DOHH2 (cell line): ENCODE results near the gene KIF1C.

Source experiments
- H3F3A ChIP-seq: fragments of 200-600 bp; sonication (generic), shearing (Covaris generic); 2 replicates; pipeline ENCODE4 v1.6.0; 2016; ENCODE audit warnings: antibody characterized with exemption, mild to moderate bottlenecking; ENCODE audit not compliant: control insufficient read depth, insufficient read depth
- H3K27ac ChIP-seq: fragments of 200-600 bp; sonication (generic); 2 replicates; pipeline ENCODE4 v1.5.1; 2014; ENCODE audit warnings: low read depth, mild to moderate bottlenecking, low read length, moderate library complexity
- H3K27me3 ChIP-seq: fragments of 200-600 bp; sonication (generic); 2 replicates; pipeline ENCODE4 v1.6.1; 2014; ENCODE audit warnings: mild to moderate bottlenecking, low read length, mixed read lengths; ENCODE audit not compliant: control insufficient read depth
- H3K36me3 ChIP-seq: fragments of 200-600 bp; sonication (generic); 2 replicates; pipeline ENCODE4 v1.6.1; 2014; ENCODE audit warnings: mild to moderate bottlenecking, low read length, moderate library complexity, mixed read lengths; ENCODE audit not compliant: control insufficient read depth
- H3K4me1 ChIP-seq: fragments of 200-600 bp; sonication (generic); 2 replicates; pipeline ENCODE4 v1.6.1; 2014; ENCODE audit warnings: mild to moderate bottlenecking, low read length, mixed read lengths; ENCODE audit not compliant: control insufficient read depth
- H3K4me2 ChIP-seq: fragments of 200-600 bp; sonication (generic); 2 replicates; pipeline ENCODE4 v1.6.0; 2014; ENCODE audit warnings: mild to moderate bottlenecking, low read length, moderate library complexity
- H3K4me3 ChIP-seq: fragments of 200-600 bp; sonication (generic); 2 replicates; pipeline ENCODE4 v1.5.1; 2014; ENCODE audit warnings: mild to moderate bottlenecking, low read length, mixed read lengths
- H3K79me2 ChIP-seq: fragments of 200-600 bp; sonication (generic); 2 replicates; pipeline ENCODE4 v1.6.1; 2014; ENCODE audit warnings: mild to moderate bottlenecking, low read length, mixed read lengths; ENCODE audit not compliant: control insufficient read depth
- H3K9me2 ChIP-seq: fragments of 200-600 bp; sonication (generic); replicated peaks from 2 replicates; pipeline ENCODE4 v1.6.1; 2014; ENCODE audit warnings: mild to moderate bottlenecking, low read length, mixed read lengths; ENCODE audit not compliant: control insufficient read depth
- H3K9me3 ChIP-seq: fragments of 200-600 bp; sonication (generic); 2 replicates; pipeline ENCODE4 v1.6.1; 2014; ENCODE audit warnings: antibody characterized with exemption, low read length, mixed read lengths; ENCODE audit not compliant: control insufficient read depth, insufficient read depth
- H4K20me1 ChIP-seq: fragments of 200-600 bp; sonication (generic); 2 replicates; pipeline ENCODE4 v1.6.0; 2014; ENCODE audit warnings: low read depth, mild to moderate bottlenecking, antibody characterized with exemption, low read length, moderate library complexity; ENCODE audit not compliant: control insufficient read depth, insufficient read depth
- CTCF ChIP-seq: fragments of 200-600 bp; sonication (generic); IDR thresholded peaks from one replicate; pipeline ENCODE4 v1.5.1; 2014; ENCODE audit warnings: antibody characterized with exemption, mild to moderate bottlenecking, low read depth, low read length; ENCODE audit not compliant: poor library complexity, severe bottlenecking
- EZH2phosphoT487 ChIP-seq: fragments of 200-600 bp; sonication (generic); IDR thresholded peaks from 2 replicates; pipeline ENCODE4 v1.6.1; 2017; ENCODE audit warnings: borderline replicate concordance, mild to moderate bottlenecking, antibody characterized with exemption, low read length, moderate library complexity, mixed read lengths

The KIF1C gene

GRCh38 chr17:5042157-5043022 lies 44.6 kb downstream of the KIF1C start:
- Histone ChIP-seq H3K27ac (no peak overlapping the region), H3K36me3 (no peaks in the 10 kb centered on the region), H3K4me2 (peak overlapping the region; percentile 14; the same call in 1 of the 2 replicates), H3K9me2 (no peaks in the 10 kb centered on the region), H3K9me3 (no peaks in the 10 kb centered on the region), H3K79me2 (no peaks in the 10 kb centered on the region), H3K4me3 (no peak overlapping the region), H4K20me1 (no peaks in the 10 kb centered on the region), H3K27me3 (no peaks in the 10 kb centered on the region), H3F3A (no peaks in the 10 kb centered on the region), H3K4me1 (peaks cover 9% of the 10 kb centered on the region)
- TF ChIP-seq CTCF (no peak), EZH2phosphoT487 (no peak)

GRCh38 chr17:5043524-5043923 lies 45.8 kb downstream of the KIF1C start:
- Histone ChIP-seq H3K4me2 (no peak overlapping the region), H3K27me3 (no peaks in the 10 kb centered on the region), H3K36me3 (no peaks in the 10 kb centered on the region), H3K9me2 (no peaks in the 10 kb centered on the region), H3K79me2 (no peaks in the 10 kb centered on the region), H3K4me1 (peaks cover 20% of the 10 kb centered on the region), H3K27ac (no peak overlapping the region), H3F3A (no peaks in the 10 kb centered on the region), H3K4me3 (no peak overlapping the region), H3K9me3 (no peaks in the 10 kb centered on the region), H4K20me1 (no peaks in the 10 kb centered on the region)
- TF ChIP-seq CTCF (no peak), EZH2phosphoT487 (no peak)

DNA sequence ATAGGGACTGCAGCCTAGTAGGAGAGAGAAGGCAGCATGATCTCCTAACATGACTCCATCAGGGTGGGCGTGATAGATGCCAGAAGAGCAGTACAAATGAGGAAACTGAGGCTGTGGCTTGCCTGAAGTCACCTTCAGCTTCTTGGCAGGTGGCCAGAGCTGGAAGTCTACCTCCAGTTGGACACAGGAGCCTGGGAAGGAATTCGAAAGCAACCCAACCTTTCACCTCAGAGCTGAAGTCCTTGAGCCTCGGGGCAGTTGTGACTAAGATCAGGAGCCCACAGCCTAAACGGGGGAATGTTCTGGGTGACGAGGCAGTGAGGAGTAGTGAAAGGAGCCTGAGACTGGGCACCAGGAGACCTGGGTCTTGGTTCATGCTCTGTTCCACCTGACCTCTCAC lies 46.9 kb downstream of the KIF1C start:
- Histone ChIP-seq H3K36me3 (no peaks in the 10 kb centered on the region), H3K4me3 (no peak overlapping the region), H4K20me1 (no peaks in the 10 kb centered on the region)

More for the DNA sequence above, 46.9 kb downstream of the KIF1C start:
- H3K9me3 ChIP-seq, result no peaks in the 10 kb centered on the region
- no peak overlapping the region for H3K27ac ChIP-seq
- no peaks in the 10 kb centered on the region for H3K79me2 ChIP-seq
- no peaks in the 10 kb centered on the region for H3K9me2 ChIP-seq
- peaks cover 6% of the 10 kb centered on the region for H3F3A ChIP-seq
- no peak for TF ChIP-seq EZH2phosphoT487
- no peak for TF ChIP-seq CTCF
- H3K4me1 ChIP-seq, result peaks cover 31% of the 10 kb centered on the region
- no peaks in the 10 kb centered on the region for H3K27me3 ChIP-seq
- no peak overlapping the region for H3K4me2 ChIP-seq
